GM12891 (cell line): ENCODE measurements around the gene CFAP53.

Experiments used
- PAX5 ChIP-seq: IDR thresholded peaks from 2 replicates; pipeline ENCODE4 v1.6.1; 2011; ENCODE audit warnings: low read length, moderate library complexity, mild to moderate bottlenecking; ENCODE audit not compliant: insufficient read depth, severe bottlenecking
- POLR2A ChIP-seq: IDR thresholded peaks from 2 replicates; pipeline ENCODE4 v1.6.1; 2011; ENCODE audit warnings: low read depth, low read length, control low read depth
- POLR2AphosphoS5 ChIP-seq: IDR thresholded peaks from 2 replicates; pipeline ENCODE4 v1.6.1; 2011; ENCODE audit warnings: low read depth, low read length, control low read depth

- TF ChIP-seq POLR2A (no peak), POLR2AphosphoS5 (no peak), PAX5 (no peak)
Observed at GRCh38 chr18:50284255-50284885, 18.1 kb upstream of the CFAP53 start.
